ENCODE data around the gene INSRR.

The INSRR gene

DNA sequence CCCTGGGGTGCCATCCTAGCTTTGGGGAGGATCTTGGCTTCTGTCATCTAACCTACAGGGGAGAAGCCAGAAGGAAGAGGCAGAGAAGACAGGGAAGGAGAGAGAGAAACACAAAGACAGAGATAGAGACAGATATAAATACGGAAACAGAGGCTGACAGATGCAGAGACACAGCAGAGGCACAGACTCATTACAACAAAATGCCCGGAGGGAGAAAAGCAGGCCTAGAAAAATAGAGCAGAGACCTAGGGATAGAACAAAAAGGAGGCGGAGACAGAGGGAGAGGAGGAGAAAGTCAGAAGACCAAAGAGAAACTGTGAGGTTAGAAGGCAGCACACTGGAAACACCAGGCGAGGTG lies 36.5 kb upstream of the INSRR start:
- peaks cover 96% of the 10 kb centered on the region for H3K27me3 ChIP-seq (ENCODE audit: insufficient read depth, low read depth)
- no peaks in the 10 kb centered on the region for H3K79me2 ChIP-seq (ENCODE audit: insufficient read depth, low read depth)
- H3K27ac ChIP-seq: no peak overlapping the region
- H3K4me1 ChIP-seq (ENCODE audit: low read depth, poor library complexity, severe bottlenecking): peaks cover 6% of the 10 kb centered on the region
- H3K36me3 ChIP-seq (ENCODE audit: insufficient read depth): no peaks in the 10 kb centered on the region
- no peak overlapping the region for H3K4me3 ChIP-seq (IDR thresholded peaks at IDR 0.05; ENCODE audit: insufficient read depth, low read depth, low read length)
- TF ChIP-seq, protein P1, sequence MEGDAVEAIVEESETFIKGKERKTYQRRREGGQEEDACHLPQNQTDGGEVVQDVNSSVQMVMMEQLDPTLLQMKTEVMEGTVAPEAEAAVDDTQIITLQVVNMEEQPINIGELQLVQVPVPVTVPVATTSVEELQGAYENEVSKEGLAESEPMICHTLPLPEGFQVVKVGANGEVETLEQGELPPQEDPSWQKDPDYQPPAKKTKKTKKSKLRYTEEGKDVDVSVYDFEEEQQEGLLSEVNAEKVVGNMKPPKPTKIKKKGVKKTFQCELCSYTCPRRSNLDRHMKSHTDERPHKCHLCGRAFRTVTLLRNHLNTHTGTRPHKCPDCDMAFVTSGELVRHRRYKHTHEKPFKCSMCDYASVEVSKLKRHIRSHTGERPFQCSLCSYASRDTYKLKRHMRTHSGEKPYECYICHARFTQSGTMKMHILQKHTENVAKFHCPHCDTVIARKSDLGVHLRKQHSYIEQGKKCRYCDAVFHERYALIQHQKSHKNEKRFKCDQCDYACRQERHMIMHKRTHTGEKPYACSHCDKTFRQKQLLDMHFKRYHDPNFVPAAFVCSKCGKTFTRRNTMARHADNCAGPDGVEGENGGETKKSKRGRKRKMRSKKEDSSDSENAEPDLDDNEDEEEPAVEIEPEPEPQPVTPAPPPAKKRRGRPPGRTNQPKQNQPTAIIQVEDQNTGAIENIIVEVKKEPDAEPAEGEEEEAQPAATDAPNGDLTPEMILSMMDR (conservative IDR thresholded peaks at IDR 0.05; ENCODE audit: low read depth, low read length): no peak
- H3K4me2 ChIP-seq: no peak overlapping the region
- H3K9ac ChIP-seq: no peak overlapping the region
- H4K20me1 ChIP-seq (ENCODE audit: insufficient read depth): no peaks in the 10 kb centered on the region
- H2AFZ ChIP-seq (ENCODE audit: low read depth): no peak overlapping the region

GRCh38 chr1:156894711-156895454 lies 36.0 kb upstream of the INSRR start:
- TF ChIP-seq, protein P1 (conservative IDR thresholded peaks at IDR 0.05; ENCODE audit: low read depth, low read length): no peak
- Histone ChIP-seq H3K27me3 (ENCODE audit: insufficient read depth, low read depth) (peaks cover 93% of the 10 kb centered on the region), H2AFZ (ENCODE audit: low read depth) (no peak overlapping the region), H3K9ac (no peak overlapping the region), H3K36me3 (ENCODE audit: insufficient read depth) (no peaks in the 10 kb centered on the region), H3K27ac (no peak overlapping the region), H3K4me1 (ENCODE audit: low read depth, poor library complexity, severe bottlenecking) (peaks cover 6% of the 10 kb centered on the region), H4K20me1 (ENCODE audit: insufficient read depth) (no peaks in the 10 kb centered on the region), H3K4me2 (no peak overlapping the region), H3K4me3 (IDR thresholded peaks at IDR 0.05; ENCODE audit: insufficient read depth, low read depth, low read length) (no peak overlapping the region), H3K79me2 (ENCODE audit: insufficient read depth, low read depth) (no peaks in the 10 kb centered on the region)

GRCh38 chr1:156894001-156894400 lies 35.1 kb upstream of the INSRR start:
- H3K36me3 ChIP-seq (ENCODE audit: insufficient read depth): no peaks in the 10 kb centered on the region
- peaks cover 6% of the 10 kb centered on the region for H3K4me1 ChIP-seq (ENCODE audit: low read depth, poor library complexity, severe bottlenecking)
- no peak overlapping the region for H3K4me2 ChIP-seq
- no peaks in the 10 kb centered on the region for H4K20me1 ChIP-seq (ENCODE audit: insufficient read depth)
- TF ChIP-seq, protein P1 (conservative IDR thresholded peaks at IDR 0.05; ENCODE audit: low read depth, low read length): no peak
- H3K27me3 ChIP-seq (ENCODE audit: insufficient read depth, low read depth): peaks cover 89% of the 10 kb centered on the region
- H3K27ac ChIP-seq: no peak overlapping the region
- H2AFZ ChIP-seq (ENCODE audit: low read depth): no peak overlapping the region
- no peak overlapping the region for H3K4me3 ChIP-seq (IDR thresholded peaks at IDR 0.05; ENCODE audit: insufficient read depth, low read depth, low read length)
- no peaks in the 10 kb centered on the region for H3K79me2 ChIP-seq (ENCODE audit: insufficient read depth, low read depth)
- H3K9ac ChIP-seq: no peak overlapping the region

DNA sequence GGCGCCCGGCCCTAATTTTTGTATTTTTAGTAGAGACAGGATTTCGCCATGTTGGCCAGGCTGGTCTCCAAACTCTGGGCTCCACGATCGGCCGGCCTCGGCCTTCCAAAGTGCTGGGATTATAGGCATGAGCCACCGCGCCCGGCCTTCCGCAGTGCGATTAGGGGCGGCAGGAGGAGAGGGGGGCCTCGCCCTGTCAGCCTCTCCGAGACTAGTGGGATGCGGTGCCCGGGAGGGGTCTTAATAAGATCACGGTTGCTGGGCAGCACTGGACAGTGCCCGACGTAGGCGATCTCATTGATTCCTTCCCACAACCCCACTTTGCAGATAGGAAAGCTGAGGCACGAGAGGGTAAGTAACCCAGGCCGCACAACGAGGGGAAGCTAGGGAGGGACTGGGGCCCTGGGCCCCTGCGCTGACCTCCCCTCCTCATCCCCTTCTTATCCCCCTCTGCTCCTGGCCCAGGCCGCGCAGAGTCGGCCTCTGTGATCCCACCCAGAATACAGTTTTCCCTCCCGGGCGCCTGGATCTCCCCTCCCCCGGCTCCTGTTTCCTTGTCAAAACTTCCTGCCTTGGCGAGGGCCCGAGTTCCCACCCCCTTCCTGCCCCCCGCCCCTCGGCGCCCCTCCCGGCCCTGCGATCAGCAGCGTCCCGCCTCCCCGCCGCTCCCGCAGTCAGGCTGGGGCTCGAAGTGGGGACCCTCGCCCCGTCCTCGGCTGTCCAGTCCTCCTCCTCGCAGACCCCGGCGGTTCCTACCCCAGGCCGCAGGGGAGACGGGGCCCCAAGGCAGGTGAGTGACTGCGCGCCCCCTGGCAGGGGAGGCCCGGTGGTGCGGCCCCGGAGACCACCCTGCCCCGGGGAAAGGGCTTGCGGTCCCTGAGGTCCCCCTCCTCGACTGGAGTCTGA lies 34.4 kb upstream of the INSRR start, which contains the start of gene PEAR1:
Gene PEAR1, plus strand, starts transcription at position 671 of the 906 bp plus-strand sequence. CDS start 10,209 bp downstream, outside the sequence.
- Histone ChIP-seq H3K4me1 (ENCODE audit: low read depth, poor library complexity, severe bottlenecking) (peaks cover 6% of the 10 kb centered on the region), H2AFZ (ENCODE audit: low read depth) (no peak within 1 kb of the TSS), H3K79me2 (ENCODE audit: insufficient read depth, low read depth) (no peaks in the 10 kb centered on the region), H3K4me2 (peak within 1 kb of the TSS; percentile 22; the same call in 1 of the 2 replicates), H4K20me1 (ENCODE audit: insufficient read depth) (no peaks in the 10 kb centered on the region), H3K4me3 (IDR thresholded peaks at IDR 0.05; ENCODE audit: insufficient read depth, low read depth, low read length) (peak within 1 kb of the TSS; percentile 53), H3K36me3 (ENCODE audit: insufficient read depth) (no peaks in the 10 kb centered on the region), H3K27ac (no peak within 1 kb of the TSS), H3K9ac (no peak within 1 kb of the TSS), H3K27me3 (ENCODE audit: insufficient read depth, low read depth) (peaks cover 87% of the 10 kb centered on the region)
- TF ChIP-seq, protein P1 (conservative IDR thresholded peaks at IDR 0.05; ENCODE audit: low read depth, low read length): no peak

All from KMS-11 (cell line).